Lung microvascular endothelial cell (primary cell): Measurements from ENCODE around the gene HOXD1. TPM values are rescaled to one million over a fixed set of nuclear protein-coding genes. Genes with fewer than 3 reads are reported as not detected.

ENCODE experiments used
- DNase-seq, 2 donors: peaks; one replicate each; pipeline versions ENCODE4 v3.0.0 to v3.0.0-alpha.2; 2010; ENCODE audit warnings: low read depth in 2 of 2
- total RNA-seq: library from RNA; depleted of rRNA; stranded (reverse); fragments of >200 nt; gene quantifications from 2 replicates; pipeline ENCODE4 v1.2.1, GENCODE V29; 2014

HOXD1 gene
- total RNA-seq, 1 donor from 2014 or later: 6.7 TPM

DNA sequence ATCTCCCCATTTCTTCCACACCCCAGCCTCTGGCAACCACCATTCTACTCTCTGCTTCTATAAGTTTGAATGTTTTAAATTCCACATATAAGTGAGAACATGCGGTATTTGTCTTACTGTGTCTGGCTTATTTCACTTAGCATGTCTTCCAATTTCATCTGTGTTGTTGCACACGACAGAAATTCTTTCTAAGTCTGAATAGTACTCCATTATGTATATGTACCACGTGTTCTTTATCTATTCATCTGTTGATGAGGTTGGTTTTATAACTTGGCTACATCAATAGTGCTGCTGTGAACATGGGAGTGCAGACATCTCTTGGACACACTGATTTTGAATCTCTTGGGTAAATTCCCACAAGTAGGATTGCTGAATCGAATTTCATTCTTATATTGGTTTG is 49.0 kb downstream of the HOXD1 start:
- DNase-seq: no peak

DNA sequence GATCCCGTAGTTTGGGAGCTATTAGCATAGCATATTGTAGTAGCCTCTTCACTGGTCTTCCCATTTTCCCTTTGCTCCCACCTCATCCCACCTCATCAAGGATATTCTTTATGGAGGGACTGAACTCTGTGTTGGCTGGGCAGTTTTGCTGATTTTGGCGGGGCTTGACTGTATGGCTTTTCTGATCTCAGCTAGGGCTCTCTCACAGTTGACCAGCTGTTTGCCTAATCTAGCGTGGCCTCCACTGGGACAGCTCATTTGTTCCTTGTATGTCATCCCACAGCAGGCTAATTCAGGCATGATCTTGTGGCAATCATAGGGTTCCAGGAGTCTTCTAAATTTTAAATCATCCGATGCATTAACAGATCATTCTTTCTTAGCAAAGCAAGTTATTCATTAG is 50.6 kb downstream of the HOXD1 start:
- no peak for DNase-seq

DNA sequence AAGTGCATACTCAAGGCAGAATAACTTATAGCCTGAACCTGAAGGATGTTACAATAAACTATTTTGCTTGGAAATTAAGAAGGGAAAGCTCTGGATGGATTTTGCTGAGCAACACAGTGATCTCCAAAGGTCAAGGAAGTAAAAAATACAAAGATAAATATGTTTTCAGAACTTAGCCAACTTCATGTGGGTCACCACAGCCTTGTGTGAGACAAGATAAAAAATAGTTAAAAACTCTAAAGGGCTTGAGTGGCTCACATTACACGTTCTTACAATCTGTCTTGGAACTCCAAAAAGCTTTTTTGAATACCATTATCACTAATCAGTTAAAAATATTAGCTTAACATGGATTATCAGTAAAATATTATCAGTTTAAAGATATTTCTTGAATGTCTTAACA is 51.8 kb downstream of the HOXD1 start:
- no peak for DNase-seq

Other genes with a start within 250 kb of the HOXD1 start
- gene LNPK, start 186.4 kb upstream of the HOXD1 start, total RNA-seq: 5.2 and 5.8 TPM in 2 replicates
- gene EVX2, start 104.7 kb upstream of the HOXD1 start, total RNA-seq: not detected in 2 replicates
- not detected in 2 replicates for gene HOXD13, start 95.9 kb upstream of the HOXD1 start, total RNA-seq
- not detected in 2 replicates for gene HOXD12, start 88.9 kb upstream of the HOXD1 start, total RNA-seq
- gene HOXD11, start 81.4 kb upstream of the HOXD1 start, total RNA-seq: not detected in 2 replicates
- gene HOXD10, start 71.9 kb upstream of the HOXD1 start, total RNA-seq: 4.0 and 4.4 TPM in 2 replicates
- 15.3 and 23.8 TPM in 2 replicates for gene HOXD9, start 65.9 kb upstream of the HOXD1 start, total RNA-seq
- gene HOXD8, start 59.0 kb upstream of the HOXD1 start, total RNA-seq: 15.5 and 27.4 TPM in 2 replicates
- gene HOXD4, start 37.1 kb upstream of the HOXD1 start, total RNA-seq: 1.3 and 4.4 TPM in 2 replicates
- 6.5 and 15.9 TPM in 2 replicates for gene HOXD3, start 31.4 kb upstream of the HOXD1 start, total RNA-seq
- gene MTX2, start 80.8 kb downstream of the HOXD1 start, total RNA-seq: 24.4 and 31.7 TPM in 2 replicates